IPS DF 19.7 (cell line): ENCODE results near the gene KCNH6.

Source experiments
- DNase-seq: peaks from one replicate; pipeline ENCODE4 v3.0.0-alpha.2; 2013; ENCODE audit warnings: low read depth, low spot score

Gene KCNH6

GRCh38 chr17:63486317-63487013 is 36.7 kb upstream of the KCNH6 start:
- DNase-seq: no peak

- no peak for DNase-seq
Measured at GRCh38 chr17:63487014-63487339, 36.2 kb upstream of the KCNH6 start.

GRCh38 chr17:63488851-63489250 is 34.3 kb upstream of the KCNH6 start:
- DNase-seq: no peak

GRCh38 chr17:63489291-63489690 is 33.9 kb upstream of the KCNH6 start:
- DNase-seq: no peak

GRCh38 chr17:63490329-63490728 is 32.8 kb upstream of the KCNH6 start:
- no peak for DNase-seq

GRCh38 chr17:63490858-63491400 is 32.2 kb upstream of the KCNH6 start:
- DNase-seq: no peak

- DNase-seq: no peak
Measured at GRCh38 chr17:63491413-63491812, 31.7 kb upstream of the KCNH6 start.

GRCh38 chr17:63491977-63492618 is 31.1 kb upstream of the KCNH6 start:
- no peak for DNase-seq

GRCh38 chr17:63492940-63493339 is 30.2 kb upstream of the KCNH6 start:
- no peak for DNase-seq

- no peak for DNase-seq
Measured at GRCh38 chr17:63493411-63493810, 29.7 kb upstream of the KCNH6 start.

GRCh38 chr17:63494300-63494928 is 28.7 kb upstream of the KCNH6 start:
- DNase-seq: no peak

- DNase-seq: no peak
Measured at GRCh38 chr17:63495491-63495890, 27.7 kb upstream of the KCNH6 start.

GRCh38 chr17:63496177-63496576 is 27.0 kb upstream of the KCNH6 start:
- no peak for DNase-seq

GRCh38 chr17:63496663-63497400 is 26.3 kb upstream of the KCNH6 start:
- no peak for DNase-seq

GRCh38 chr17:63497708-63498483 is 25.3 kb upstream of the KCNH6 start:
- peak; percentile 61 for DNase-seq

- DNase-seq: no peak
Measured at GRCh38 chr17:63498626-63499195, 24.4 kb upstream of the KCNH6 start.

GRCh38 chr17:63500543-63501390 is 22.4 kb upstream of the KCNH6 start:
- no peak for DNase-seq

- DNase-seq: no peak
Measured at GRCh38 chr17:63503341-63503705, 19.8 kb upstream of the KCNH6 start.

GRCh38 chr17:63504261-63504660 is 18.9 kb upstream of the KCNH6 start:
- no peak for DNase-seq

- no peak for DNase-seq
Measured at GRCh38 chr17:63505341-63505740, 17.8 kb upstream of the KCNH6 start.
